ENCODE data around the gene MYO18B. TPM values are rescaled to one million over a fixed set of nuclear protein-coding genes. Genes with fewer than 3 reads are reported as not detected.

The MYO18B gene
- total RNA-seq, 1 donor from 2014 or later: 1.9 TPM

DNA sequence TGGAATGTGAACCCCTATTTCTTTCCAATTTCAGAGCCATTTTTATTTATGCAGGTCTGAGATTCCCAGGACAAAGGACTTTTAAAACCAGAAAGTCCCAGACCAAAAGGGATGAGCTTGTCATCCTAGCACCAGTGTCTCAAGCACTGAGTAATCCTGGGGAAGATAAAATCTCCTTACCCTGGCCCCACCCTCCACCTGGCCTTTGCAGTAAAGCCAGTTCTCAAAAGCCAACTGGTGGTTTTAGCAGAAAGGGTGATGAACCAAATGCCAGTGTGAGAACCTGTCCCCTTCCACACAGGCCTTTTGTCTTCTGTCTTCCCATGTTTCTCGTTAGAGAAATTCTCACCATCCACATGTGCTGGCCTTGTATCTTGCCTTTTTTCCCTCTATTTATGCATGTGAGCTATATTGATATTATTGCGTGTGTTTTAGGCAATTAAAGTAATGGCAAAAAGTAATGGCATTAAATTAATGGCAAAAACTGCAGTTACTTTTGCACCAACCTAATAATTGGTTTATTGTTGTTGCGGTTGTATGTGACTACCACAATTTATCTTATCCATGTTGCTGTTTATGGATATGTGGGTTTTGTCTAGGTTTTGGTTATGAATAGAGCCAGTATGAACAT is 191.3 kb downstream of the MYO18B start:
- Mint-ChIP-seq H3K9me3 (ENCODE audit: low read depth) (no peaks in the 10 kb centered on the region), H3K27ac (no peak overlapping the region), H3K4me3 (ENCODE audit: low read depth) (no peak overlapping the region), H3K36me3 (ENCODE audit: insufficient read depth) (no peaks in the 10 kb centered on the region), H3K27me3 (no peaks in the 10 kb centered on the region), H3K4me1 (ENCODE audit: low read depth) (peaks cover 36% of the 10 kb centered on the region)
- DNase-seq (ENCODE audit: low spot score, unreplicated experiment): no peak
- TF ChIP-seq, protein P1, sequence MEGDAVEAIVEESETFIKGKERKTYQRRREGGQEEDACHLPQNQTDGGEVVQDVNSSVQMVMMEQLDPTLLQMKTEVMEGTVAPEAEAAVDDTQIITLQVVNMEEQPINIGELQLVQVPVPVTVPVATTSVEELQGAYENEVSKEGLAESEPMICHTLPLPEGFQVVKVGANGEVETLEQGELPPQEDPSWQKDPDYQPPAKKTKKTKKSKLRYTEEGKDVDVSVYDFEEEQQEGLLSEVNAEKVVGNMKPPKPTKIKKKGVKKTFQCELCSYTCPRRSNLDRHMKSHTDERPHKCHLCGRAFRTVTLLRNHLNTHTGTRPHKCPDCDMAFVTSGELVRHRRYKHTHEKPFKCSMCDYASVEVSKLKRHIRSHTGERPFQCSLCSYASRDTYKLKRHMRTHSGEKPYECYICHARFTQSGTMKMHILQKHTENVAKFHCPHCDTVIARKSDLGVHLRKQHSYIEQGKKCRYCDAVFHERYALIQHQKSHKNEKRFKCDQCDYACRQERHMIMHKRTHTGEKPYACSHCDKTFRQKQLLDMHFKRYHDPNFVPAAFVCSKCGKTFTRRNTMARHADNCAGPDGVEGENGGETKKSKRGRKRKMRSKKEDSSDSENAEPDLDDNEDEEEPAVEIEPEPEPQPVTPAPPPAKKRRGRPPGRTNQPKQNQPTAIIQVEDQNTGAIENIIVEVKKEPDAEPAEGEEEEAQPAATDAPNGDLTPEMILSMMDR (IDR thresholded peaks at IDR 0.05; ENCODE audit: unreplicated experiment): no peak

DNA sequence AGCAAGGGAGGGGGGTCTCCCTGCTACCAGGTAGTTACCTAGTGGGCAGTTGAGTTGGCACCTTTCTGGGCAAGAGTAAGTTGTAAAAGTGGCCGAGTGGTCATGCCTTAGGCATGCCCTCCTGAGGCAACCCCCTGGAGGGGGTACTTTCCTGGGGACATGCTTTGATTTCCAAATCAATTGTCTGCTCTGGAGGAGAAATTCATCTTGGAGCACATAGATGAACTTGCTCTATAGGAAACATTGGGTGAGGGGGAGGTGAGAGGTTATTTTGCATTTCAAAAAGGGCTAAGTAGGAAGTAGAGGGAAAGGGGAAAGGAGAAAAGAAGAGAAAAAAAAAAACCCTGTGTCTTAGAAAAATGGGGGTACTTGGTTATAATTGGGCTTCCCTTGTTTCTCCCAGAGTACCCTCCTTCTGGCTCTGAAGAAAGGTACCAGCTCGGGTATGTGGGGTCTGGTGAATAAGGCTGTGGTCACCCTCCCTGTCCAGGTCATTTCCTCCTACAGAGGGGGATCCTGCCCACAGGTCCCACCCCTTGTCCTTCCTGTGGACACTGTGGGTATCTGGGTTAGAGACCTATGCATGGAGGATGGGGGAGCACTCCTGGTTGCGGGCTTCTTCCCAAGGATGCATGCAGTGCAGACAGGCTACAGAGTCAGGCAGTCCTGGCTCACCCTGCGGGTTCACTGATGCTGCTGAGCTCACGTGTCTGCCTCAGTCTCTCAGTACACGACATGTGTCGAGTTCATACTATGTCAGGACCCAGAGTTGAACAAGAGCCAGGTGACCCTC is 193.5 kb downstream of the MYO18B start:
- TF ChIP-seq, protein P1 (IDR thresholded peaks at IDR 0.05; ENCODE audit: unreplicated experiment): no peak
- peaks cover 6% of the 10 kb centered on the region for H3K9me3 Mint-ChIP-seq (ENCODE audit: low read depth)
- H3K27ac Mint-ChIP-seq: peak overlapping the region; percentile 60
- DNase-seq (ENCODE audit: low spot score, unreplicated experiment): no peak
- no peak overlapping the region for H3K4me3 Mint-ChIP-seq (ENCODE audit: low read depth)
- peaks cover 22% of the 10 kb centered on the region for H3K4me1 Mint-ChIP-seq (ENCODE audit: low read depth)
- H3K36me3 Mint-ChIP-seq (ENCODE audit: insufficient read depth): peaks cover 1% of the 10 kb centered on the region
- peaks cover under 1% of the 10 kb centered on the region for H3K27me3 Mint-ChIP-seq

DNA sequence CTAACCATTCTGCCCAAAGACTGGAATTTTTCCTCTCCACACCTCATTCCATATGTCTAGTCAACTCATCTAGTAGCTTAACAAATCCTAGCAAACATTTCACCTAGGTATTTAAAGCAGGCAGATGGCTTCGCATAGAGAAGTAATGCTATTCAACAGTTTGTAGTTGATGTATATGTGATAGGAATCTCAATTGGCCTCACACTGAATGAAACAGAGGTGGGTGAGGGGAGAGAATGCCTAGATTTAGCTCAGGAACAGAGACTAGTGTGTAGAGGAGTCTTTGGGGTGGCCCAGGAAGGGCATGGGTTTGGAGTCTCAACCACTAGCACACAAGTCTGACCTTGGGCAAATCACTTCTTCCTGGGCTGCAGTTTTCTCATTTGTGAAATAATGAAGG is 196.2 kb downstream of the MYO18B start:
- H3K27me3 Mint-ChIP-seq: peaks cover 12% of the 10 kb centered on the region
- no peak overlapping the region for H3K27ac Mint-ChIP-seq
- peaks cover 13% of the 10 kb centered on the region for H3K4me1 Mint-ChIP-seq (ENCODE audit: low read depth)

DNA sequence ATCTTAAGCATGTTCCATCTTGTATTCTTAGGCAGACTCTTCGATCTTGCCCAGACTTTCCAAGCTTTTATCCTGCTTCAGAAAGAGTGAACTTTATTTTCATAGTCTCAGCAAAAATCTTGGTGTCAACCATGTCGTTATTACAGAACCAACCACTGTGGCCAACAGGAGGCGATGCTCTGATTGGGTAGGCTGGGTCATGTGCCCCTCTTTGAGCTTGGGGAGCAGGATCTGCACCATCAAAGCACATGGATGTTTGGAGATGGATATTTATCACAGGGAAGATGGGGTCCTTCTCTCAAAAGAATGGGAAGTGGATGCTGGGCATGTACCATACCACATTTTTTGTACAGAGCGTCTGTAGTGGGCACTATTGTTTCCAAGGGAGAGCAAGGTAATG is 197.4 kb downstream of the MYO18B start:
- H3K36me3 Mint-ChIP-seq (ENCODE audit: insufficient read depth): peaks cover 1% of the 10 kb centered on the region
- no peak overlapping the region for H3K27ac Mint-ChIP-seq
- H3K9me3 Mint-ChIP-seq (ENCODE audit: low read depth): peaks cover 8% of the 10 kb centered on the region
- TF ChIP-seq, protein P1 (IDR thresholded peaks at IDR 0.05; ENCODE audit: unreplicated experiment): no peak
- no peak for DNase-seq (ENCODE audit: low spot score, unreplicated experiment)
- no peak overlapping the region for H3K4me3 Mint-ChIP-seq (ENCODE audit: low read depth)
- H3K4me1 Mint-ChIP-seq (ENCODE audit: low read depth): peaks cover 10% of the 10 kb centered on the region
- H3K27me3 Mint-ChIP-seq: peaks cover 15% of the 10 kb centered on the region

More for the DNA sequence above, 196.2 kb downstream of the MYO18B start:
- H3K9me3 Mint-ChIP-seq (ENCODE audit: low read depth): peaks cover 8% of the 10 kb centered on the region
- TF ChIP-seq, protein P1 (IDR thresholded peaks at IDR 0.05; ENCODE audit: unreplicated experiment): no peak
- DNase-seq (ENCODE audit: low spot score, unreplicated experiment): no peak
- no peak overlapping the region for H3K4me3 Mint-ChIP-seq (ENCODE audit: low read depth)
- H3K36me3 Mint-ChIP-seq (ENCODE audit: insufficient read depth): peaks cover 1% of the 10 kb centered on the region

DNA sequence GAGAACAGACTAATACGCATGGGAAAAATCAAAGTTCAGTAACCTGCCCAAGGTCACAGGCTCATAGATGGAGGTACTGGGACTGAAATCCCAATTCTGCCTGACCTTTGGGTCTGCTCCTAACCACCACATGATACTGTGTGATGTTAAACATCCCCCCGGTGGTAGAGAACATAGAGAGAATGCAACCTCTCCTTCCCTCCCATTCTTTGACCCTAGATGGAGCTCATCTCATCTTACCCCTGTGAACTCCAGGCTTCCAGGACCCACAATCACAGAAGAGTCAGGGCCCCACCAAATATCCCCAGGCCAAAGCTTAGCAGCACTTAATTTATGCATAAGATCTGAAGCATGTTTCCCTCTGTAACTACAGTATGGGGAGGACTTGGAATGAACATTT is 198.5 kb downstream of the MYO18B start:
- peaks cover 15% of the 10 kb centered on the region for H3K27me3 Mint-ChIP-seq
- peaks cover 8% of the 10 kb centered on the region for H3K9me3 Mint-ChIP-seq (ENCODE audit: low read depth)
- H3K36me3 Mint-ChIP-seq (ENCODE audit: insufficient read depth): peaks cover 1% of the 10 kb centered on the region
- no peak for DNase-seq (ENCODE audit: low spot score, unreplicated experiment)
- peaks cover 4% of the 10 kb centered on the region for H3K4me1 Mint-ChIP-seq (ENCODE audit: low read depth)
- H3K27ac Mint-ChIP-seq: no peak overlapping the region
- no peak overlapping the region for H3K4me3 Mint-ChIP-seq (ENCODE audit: low read depth)
- TF ChIP-seq, protein P1 (IDR thresholded peaks at IDR 0.05; ENCODE audit: unreplicated experiment): no peak

Measured in progenitor cell of endocrine pancreas (in vitro differentiated cells).